Common myeloid progenitor, CD34-positive (primary cell): Measurements from ENCODE around the gene GAGE2A. TPM values are rescaled to one million over a fixed set of nuclear protein-coding genes. Genes with fewer than 3 reads are reported as not detected.
"Not testable (repeated sequence)": the region's sequence is repeated elsewhere in the genome, so short reads cannot be mapped to it uniquely, and the experiment has no call there.

Experiments used
- CTCF ChIA-PET: fragments of 350-600 bp; sonication (Branson Sonifier 250); formaldehyde crosslinking; loops from one replicate; lab custom pipeline; 2021; ENCODE audit warnings: antibody characterized with exemption; lab: Charles Lee
- POLR2A ChIA-PET: fragments of 350-600 bp; sonication (Branson Sonifier 250); formaldehyde crosslinking; loops from one replicate; lab custom pipeline; 2021; ENCODE audit warnings: antibody characterized with exemption; lab: Charles Lee
- DNase-seq, 3 donors: peaks; one replicate each; pipeline versions ENCODE4 v3.0.0 to v3.0.0-alpha.2; 2013
- H3K27ac ChIP-seq, 2 experiments: 1 replicate in 1 of 2; 2 replicates in 1 of 2; pipeline ENCODE4 v1.7.0; 2013; ENCODE audit warnings: inconsistent platforms in 2 of 2, low read length in 2 of 2, mild to moderate bottlenecking in 2 of 2, low read depth in 1 of 2, moderate library complexity in 1 of 2; ENCODE audit not compliant: severe bottlenecking in 2 of 2, insufficient read depth in 1 of 2, poor library complexity in 1 of 2
- H3K27me3 ChIP-seq, 5 experiments: replicated peaks in 2 of 5; 1 replicate in 3 of 5; 2 replicates in 2 of 5; pipeline versions ENCODE4 v1.6.1 to v1.7.0; 2013; ENCODE audit warnings: low read length in 4 of 5, mild to moderate bottlenecking in 2 of 5, moderate library complexity in 2 of 5, inconsistent platforms in 1 of 5; ENCODE audit not compliant: insufficient read depth in 5 of 5, control insufficient read depth in 4 of 5
- H3K36me3 ChIP-seq, 4 experiments: 1 replicate in 2 of 4; 2 replicates in 2 of 4; pipeline versions ENCODE4 v1.6.1 to v1.7.0; 2013; ENCODE audit warnings: low read length in 3 of 4, control low read depth in 1 of 4, mild to moderate bottlenecking in 1 of 4; ENCODE audit not compliant: control insufficient read depth in 4 of 4, insufficient read depth in 4 of 4
- H3K4me1 ChIP-seq, 4 experiments: 1 replicate in 3 of 4; 2 replicates in 1 of 4; pipeline versions ENCODE4 v1.6.1 to v1.7.1; 2013; ENCODE audit warnings: low read length in 3 of 4, mild to moderate bottlenecking in 3 of 4, control low read depth in 1 of 4, inconsistent platforms in 1 of 4, moderate library complexity in 1 of 4; ENCODE audit not compliant: control insufficient read depth in 4 of 4, insufficient read depth in 4 of 4; ENCODE audit errors: control extremely low read depth in 1 of 4
- H3K4me3 ChIP-seq, 7 experiments: 1 replicate in 4 of 7; 2 replicates in 3 of 7; pipeline versions ENCODE4 v1.5.1 to v1.7.0; 2013; ENCODE audit warnings: mild to moderate bottlenecking in 7 of 7, low read length in 6 of 7, moderate library complexity in 6 of 7, inconsistent platforms in 2 of 7, low read depth in 2 of 7, control low read depth in 1 of 7; ENCODE audit not compliant: insufficient read depth in 4 of 7, control insufficient read depth in 1 of 7; ENCODE audit errors: extremely low read depth in 1 of 7
- H3K9me3 ChIP-seq, 5 experiments: 1 replicate in 4 of 5; 2 replicates in 1 of 5; pipeline versions ENCODE4 v1.6.1 to v1.7.1; 2013; ENCODE audit warnings: low read length in 4 of 5, mild to moderate bottlenecking in 2 of 5, inconsistent platforms in 1 of 5, low read depth in 1 of 5, moderate library complexity in 1 of 5; ENCODE audit not compliant: control insufficient read depth in 4 of 5, insufficient read depth in 2 of 5; ENCODE audit errors: control extremely low read depth in 1 of 5
- WGBS: methylation state at CpG from one replicate; pipeline ENCODE4 v1.1.5; 2013; ENCODE audit not compliant: insufficient coverage; 5-methylcytosine and 5-hydroxymethylcytosine counted together
- polyA plus RNA-seq: library from polyadenylated mRNA; unstranded; fragments of 120-200 nt; gene quantifications from one replicate; pipeline ENCODE4 v1.2.1, GENCODE V29; 2013

GAGE2A gene, protein sequence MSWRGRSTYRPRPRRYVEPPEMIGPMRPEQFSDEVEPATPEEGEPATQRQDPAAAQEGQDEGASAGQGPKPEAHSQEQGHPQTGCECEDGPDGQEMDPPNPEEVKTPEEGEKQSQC
- polyA plus RNA-seq = not detected

DNA sequence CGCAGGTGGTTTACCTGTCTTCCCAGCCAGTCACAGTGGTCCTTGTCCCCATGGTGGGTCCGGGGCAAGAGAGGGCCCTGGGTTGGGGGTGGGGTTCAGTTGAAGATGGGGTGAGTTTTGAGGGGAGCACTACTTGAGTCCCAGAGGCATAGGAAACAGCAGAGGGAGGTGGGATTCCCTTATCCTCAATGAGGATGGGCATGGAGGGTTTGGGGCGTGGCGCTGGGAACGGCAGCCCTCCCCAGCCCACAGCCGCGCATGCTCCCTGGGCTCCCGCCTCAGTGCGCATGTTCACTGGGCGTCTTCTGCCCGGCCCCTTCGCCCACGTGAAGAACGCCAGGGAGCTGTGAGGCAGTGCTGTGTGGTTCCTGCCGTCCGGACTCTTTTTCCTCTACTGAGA lies at the start of gene GAGE2A:
GAGE2A (plus strand) TSS at position 301 of the 400 bp plus-strand sequence. CDS start 1,155 bp downstream, outside the sequence.
- POLR2A ChIA-PET, H3K27ac ChIP-seq, DNase-seq: not testable (repeated sequence)

DNA sequence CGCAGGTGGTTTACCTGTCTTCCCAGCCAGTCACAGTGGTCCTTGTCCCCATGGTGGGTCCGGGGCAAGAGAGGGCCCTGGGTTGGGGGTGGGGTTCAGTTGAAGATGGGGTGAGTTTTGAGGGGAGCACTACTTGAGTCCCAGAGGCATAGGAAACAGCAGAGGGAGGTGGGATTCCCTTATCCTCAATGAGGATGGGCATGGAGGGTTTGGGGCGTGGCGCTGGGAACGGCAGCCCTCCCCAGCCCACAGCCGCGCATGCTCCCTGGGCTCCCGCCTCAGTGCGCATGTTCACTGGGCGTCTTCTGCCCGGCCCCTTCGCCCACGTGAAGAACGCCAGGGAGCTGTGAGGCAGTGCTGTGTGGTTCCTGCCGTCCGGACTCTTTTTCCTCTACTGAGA lies 47.9 kb upstream of the GAGE2A start, which contains the start of gene GAGE12D:
GAGE12D (plus strand) TSS at position 301 of the 400 bp plus-strand sequence. CDS start 1,155 bp downstream, outside the sequence.
- H3K4me3 ChIP-seq, CTCF ChIA-PET, H3K36me3 ChIP-seq, H3K9me3 ChIP-seq, DNase-seq, H3K27ac ChIP-seq, H3K27me3 ChIP-seq, H3K4me1 ChIP-seq, POLR2A ChIA-PET: not testable (repeated sequence)
- no CpG with 5 or more reads among the region's 16 CpGs for WGBS

More for the DNA sequence above, at the start of gene GAGE2A:
- no CpG with 5 or more reads among the region's 16 CpGs for WGBS
- CTCF ChIA-PET, H3K36me3 ChIP-seq, H3K27me3 ChIP-seq, H3K9me3 ChIP-seq, H3K4me1 ChIP-seq, H3K4me3 ChIP-seq: not testable (repeated sequence)

DNA sequence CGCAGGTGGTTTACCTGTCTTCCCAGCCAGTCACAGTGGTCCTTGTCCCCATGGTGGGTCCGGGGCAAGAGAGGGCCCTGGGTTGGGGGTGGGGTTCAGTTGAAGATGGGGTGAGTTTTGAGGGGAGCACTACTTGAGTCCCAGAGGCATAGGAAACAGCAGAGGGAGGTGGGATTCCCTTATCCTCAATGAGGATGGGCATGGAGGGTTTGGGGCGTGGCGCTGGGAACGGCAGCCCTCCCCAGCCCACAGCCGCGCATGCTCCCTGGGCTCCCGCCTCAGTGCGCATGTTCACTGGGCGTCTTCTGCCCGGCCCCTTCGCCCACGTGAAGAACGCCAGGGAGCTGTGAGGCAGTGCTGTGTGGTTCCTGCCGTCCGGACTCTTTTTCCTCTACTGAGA lies 38.3 kb upstream of the GAGE2A start, which contains the start of gene GAGE12E:
GAGE12E (plus strand) TSS at position 301 of the 400 bp plus-strand sequence. CDS start 1,155 bp downstream, outside the sequence.
- H3K9me3 ChIP-seq, H3K4me3 ChIP-seq, H3K36me3 ChIP-seq, H3K4me1 ChIP-seq, H3K27ac ChIP-seq, DNase-seq, POLR2A ChIA-PET, CTCF ChIA-PET, H3K27me3 ChIP-seq: not testable (repeated sequence)
- WGBS = no CpG with 5 or more reads among the region's 16 CpGs

DNA sequence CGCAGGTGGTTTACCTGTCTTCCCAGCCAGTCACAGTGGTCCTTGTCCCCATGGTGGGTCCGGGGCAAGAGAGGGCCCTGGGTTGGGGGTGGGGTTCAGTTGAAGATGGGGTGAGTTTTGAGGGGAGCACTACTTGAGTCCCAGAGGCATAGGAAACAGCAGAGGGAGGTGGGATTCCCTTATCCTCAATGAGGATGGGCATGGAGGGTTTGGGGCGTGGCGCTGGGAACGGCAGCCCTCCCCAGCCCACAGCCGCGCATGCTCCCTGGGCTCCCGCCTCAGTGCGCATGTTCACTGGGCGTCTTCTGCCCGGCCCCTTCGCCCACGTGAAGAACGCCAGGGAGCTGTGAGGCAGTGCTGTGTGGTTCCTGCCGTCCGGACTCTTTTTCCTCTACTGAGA lies 28.8 kb upstream of the GAGE2A start, which contains the start of gene GAGE12F:
GAGE12F (plus strand) TSS at position 301 of the 400 bp plus-strand sequence. CDS start 1,155 bp downstream, outside the sequence.
- CTCF ChIA-PET, POLR2A ChIA-PET, H3K27ac ChIP-seq, H3K27me3 ChIP-seq, DNase-seq, H3K36me3 ChIP-seq, H3K9me3 ChIP-seq, H3K4me3 ChIP-seq, H3K4me1 ChIP-seq: not testable (repeated sequence)
- no CpG with 5 or more reads among the region's 16 CpGs for WGBS

DNA sequence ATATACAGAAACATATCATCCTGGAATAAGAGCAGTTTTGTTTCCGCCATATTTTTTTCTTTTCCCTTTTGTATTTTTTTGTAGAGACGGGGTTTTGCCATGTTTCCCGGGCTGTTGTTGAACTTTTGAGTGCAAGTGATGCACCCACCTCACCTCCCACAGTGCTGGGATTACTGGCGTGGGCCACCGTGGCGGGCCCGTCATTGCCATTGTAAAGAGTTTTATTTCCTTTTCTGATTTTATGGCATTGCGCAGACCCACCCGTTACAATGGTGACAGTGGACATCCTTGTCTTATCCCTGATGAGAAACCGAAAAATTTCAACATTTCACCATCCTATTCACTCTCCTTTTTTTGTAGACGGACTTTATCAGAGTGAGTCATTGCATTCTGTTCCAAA lies 20.6 kb upstream of the GAGE2A start:
- H3K27me3 ChIP-seq, H3K36me3 ChIP-seq, POLR2A ChIA-PET, H3K4me3 ChIP-seq, DNase-seq, H3K9me3 ChIP-seq, H3K27ac ChIP-seq, CTCF ChIA-PET, H3K4me1 ChIP-seq: not testable (repeated sequence)
- no CpG with 5 or more reads among the region's 11 CpGs for WGBS

DNA sequence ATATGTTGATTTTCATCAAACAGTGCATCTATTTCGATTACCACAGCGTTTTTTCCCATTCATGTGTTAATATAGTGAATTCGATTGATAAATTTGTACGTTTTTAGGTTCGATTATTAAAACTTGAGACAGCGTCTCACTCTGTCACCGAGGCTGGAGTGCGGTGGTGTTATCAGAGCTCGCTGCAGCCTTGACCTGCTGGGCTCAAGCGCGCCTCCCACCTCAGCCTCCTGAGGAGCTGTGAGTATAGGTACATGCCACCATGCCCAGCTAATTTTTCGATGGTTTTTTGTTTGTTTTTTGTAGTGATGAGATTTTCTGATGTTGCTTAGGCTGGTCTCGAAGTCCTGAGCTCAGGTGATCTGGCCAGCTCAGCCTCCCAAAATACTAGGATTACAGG lies 20.1 kb upstream of the GAGE2A start:
- H3K27ac ChIP-seq, H3K4me1 ChIP-seq, H3K4me3 ChIP-seq, H3K27me3 ChIP-seq, DNase-seq, POLR2A ChIA-PET, H3K9me3 ChIP-seq, CTCF ChIA-PET, H3K36me3 ChIP-seq: not testable (repeated sequence)
- 91% methylated on average over 6 of the region's 13 CpGs for WGBS

DNA sequence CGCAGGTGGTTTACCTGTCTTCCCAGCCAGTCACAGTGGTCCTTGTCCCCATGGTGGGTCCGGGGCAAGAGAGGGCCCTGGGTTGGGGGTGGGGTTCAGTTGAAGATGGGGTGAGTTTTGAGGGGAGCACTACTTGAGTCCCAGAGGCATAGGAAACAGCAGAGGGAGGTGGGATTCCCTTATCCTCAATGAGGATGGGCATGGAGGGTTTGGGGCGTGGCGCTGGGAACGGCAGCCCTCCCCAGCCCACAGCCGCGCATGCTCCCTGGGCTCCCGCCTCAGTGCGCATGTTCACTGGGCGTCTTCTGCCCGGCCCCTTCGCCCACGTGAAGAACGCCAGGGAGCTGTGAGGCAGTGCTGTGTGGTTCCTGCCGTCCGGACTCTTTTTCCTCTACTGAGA lies 19.2 kb upstream of the GAGE2A start, which contains the start of gene GAGE12G:
GAGE12G (plus strand) TSS at position 301 of the 400 bp plus-strand sequence. CDS start 1,155 bp downstream, outside the sequence.
- H3K4me3 ChIP-seq, H3K9me3 ChIP-seq, H3K4me1 ChIP-seq, DNase-seq, CTCF ChIA-PET, H3K27me3 ChIP-seq, POLR2A ChIA-PET, H3K27ac ChIP-seq, H3K36me3 ChIP-seq: not testable (repeated sequence)
- WGBS = no CpG with 5 or more reads among the region's 16 CpGs
